Right ventricle myocardium inferior (tissue), 1 donor: ENCODE results near the gene SCLY. TPM values are rescaled to one million over a fixed set of nuclear protein-coding genes. Genes with fewer than 3 reads are reported as not detected.
"Not testable (repeated sequence)": the region's sequence is repeated elsewhere in the genome, so short reads cannot be mapped to it uniquely, and the experiment has no call there.

Experiments used
- ATAC-seq: fragments of 200-7000 bp; cut with Tn5 transposase; one replicate; pipeline ENCODE4 v1.9.1; 2020; ENCODE audit warnings: mild to moderate bottlenecking, moderate library complexity
- DNase-seq: peaks from one replicate; pipeline ENCODE4 v3.0.0; 2021; ENCODE audit errors: missing footprints
- intact Hi-C: fragments of 100-400 bp; cut with DNase I; formaldehyde crosslinking; loops from one replicate; pipeline ENCODE4 v1.11.0; 2022
- total RNA-seq: library from RNA; stranded (reverse); fragmentation: NEBNext Ultra II Directional; extraction: Animal tissue kit (Norgen Biotek cat#: 25700); gene quantifications from one replicate; pipeline ENCODE4 v1.2.1, GENCODE V29; 2021
- donor health status: DM: no; HTN: yes; CAD: no; lungs with severe emphysema.

SCLY gene
- total RNA-seq, 1 donor from 2014 or later = 10.8 TPM

DNA sequence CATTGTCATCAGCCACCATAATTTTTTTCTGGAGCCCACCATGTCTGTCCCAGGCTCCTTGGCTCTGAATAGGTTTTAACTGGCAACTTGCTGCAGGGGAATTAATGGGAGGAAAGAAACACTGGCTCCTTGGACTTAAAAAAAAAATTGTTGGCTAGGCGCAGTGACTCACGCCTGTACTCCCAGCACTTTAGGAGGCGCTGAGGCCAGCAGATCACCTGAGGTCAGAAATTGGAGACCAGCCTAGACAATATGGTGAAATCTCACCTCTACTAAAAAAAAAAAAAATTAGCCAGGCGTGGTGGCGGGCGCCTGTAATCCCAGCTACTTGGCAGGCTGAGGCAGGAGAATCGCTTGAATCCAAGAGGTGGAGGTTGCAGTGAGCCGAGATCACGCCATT is 26.8 kb upstream of the SCLY start:
- ATAC-seq, intact Hi-C loops, DNase-seq: not testable (repeated sequence)

GRCh38 chr2:238038203-238038602 is 22.6 kb upstream of the SCLY start:
- DNase-seq (no peak), ATAC-seq (no peak)
- intact Hi-C loops = no loop called here

- DNase-seq = no peak
- intact Hi-C loops = no loop called here
- no peak for ATAC-seq
Measured at GRCh38 chr2:238039151-238039550, 21.6 kb upstream of the SCLY start.

- intact Hi-C loops = no loop called here
- DNase-seq (no peak), ATAC-seq (no peak)
Measured at GRCh38 chr2:238039985-238040384, 20.8 kb upstream of the SCLY start.

DNA sequence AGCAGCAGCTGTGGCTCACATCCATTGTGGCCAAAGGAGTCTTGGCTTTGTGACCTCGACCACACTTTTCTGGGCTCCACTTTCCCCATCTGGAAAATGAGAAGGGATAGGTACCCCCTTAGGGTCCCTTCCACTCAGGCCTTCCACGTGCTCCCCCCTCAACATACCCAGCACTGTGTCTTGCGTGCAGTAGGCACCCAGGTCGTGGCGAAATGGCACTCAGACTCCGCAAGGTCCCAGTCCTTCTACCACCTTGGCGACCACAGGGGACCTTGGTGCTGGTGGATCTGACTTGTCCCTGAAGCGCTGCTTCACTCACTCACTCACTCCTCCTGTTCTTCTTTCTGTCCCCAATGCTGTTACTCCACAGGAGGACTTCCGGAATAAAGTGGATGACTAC is 19.9 kb upstream of the SCLY start:
- intact Hi-C loops = no loop called here
- DNase-seq (no peak), ATAC-seq (no peak)

GRCh38 chr2:238042090-238042489 is 18.7 kb upstream of the SCLY start:
- intact Hi-C loops = no loop called here
- DNase-seq = no peak
- ATAC-seq = no peak

- DNase-seq (no peak), ATAC-seq (peak; percentile 56)
- intact Hi-C loops = no loop called here
Measured at GRCh38 chr2:238042849-238043584, 17.8 kb upstream of the SCLY start.

DNA sequence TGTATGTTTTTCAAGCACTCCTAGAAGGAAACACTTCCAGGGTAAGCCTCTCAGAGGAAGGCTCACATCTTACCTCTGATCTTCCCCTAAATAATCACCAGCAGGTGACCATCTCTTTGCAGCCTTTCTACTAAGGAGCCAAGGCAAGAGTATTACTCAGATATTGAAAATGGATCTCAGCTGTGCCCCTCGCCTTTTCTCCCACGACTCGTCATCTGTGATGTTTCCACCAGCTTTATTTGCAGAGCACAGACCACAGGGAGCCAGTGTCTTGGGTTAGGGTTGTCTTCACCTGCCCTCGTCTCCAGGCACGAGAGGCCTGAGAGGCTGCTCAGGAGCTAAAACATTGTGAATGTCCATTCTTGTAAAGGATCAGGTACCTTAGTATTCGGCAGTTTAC is 16.9 kb upstream of the SCLY start:
- no peak for ATAC-seq
- DNase-seq = no peak
- intact Hi-C loops = no loop called here

GRCh38 chr2:238045575-238045974 is 15.2 kb upstream of the SCLY start:
- no peak for DNase-seq
- ATAC-seq = no peak

GRCh38 chr2:238046725-238047270 is 14.0 kb upstream of the SCLY start:
- no peak for DNase-seq
- ATAC-seq = no peak
- intact Hi-C loops = no loop called here

More at GRCh38 chr2:238045575-238045974, 15.2 kb upstream of the SCLY start:
- intact Hi-C loops = no loop called here

- ATAC-seq = no peak
- no peak for DNase-seq
- intact Hi-C loops = no loop called here
Measured at GRCh38 chr2:238053191-238053776, 7.5 kb upstream of the SCLY start.

- no peak for ATAC-seq
- intact Hi-C loops = no loop called here
Measured at GRCh38 chr2:238055841-238056240, 5.0 kb upstream of the SCLY start.

DNA sequence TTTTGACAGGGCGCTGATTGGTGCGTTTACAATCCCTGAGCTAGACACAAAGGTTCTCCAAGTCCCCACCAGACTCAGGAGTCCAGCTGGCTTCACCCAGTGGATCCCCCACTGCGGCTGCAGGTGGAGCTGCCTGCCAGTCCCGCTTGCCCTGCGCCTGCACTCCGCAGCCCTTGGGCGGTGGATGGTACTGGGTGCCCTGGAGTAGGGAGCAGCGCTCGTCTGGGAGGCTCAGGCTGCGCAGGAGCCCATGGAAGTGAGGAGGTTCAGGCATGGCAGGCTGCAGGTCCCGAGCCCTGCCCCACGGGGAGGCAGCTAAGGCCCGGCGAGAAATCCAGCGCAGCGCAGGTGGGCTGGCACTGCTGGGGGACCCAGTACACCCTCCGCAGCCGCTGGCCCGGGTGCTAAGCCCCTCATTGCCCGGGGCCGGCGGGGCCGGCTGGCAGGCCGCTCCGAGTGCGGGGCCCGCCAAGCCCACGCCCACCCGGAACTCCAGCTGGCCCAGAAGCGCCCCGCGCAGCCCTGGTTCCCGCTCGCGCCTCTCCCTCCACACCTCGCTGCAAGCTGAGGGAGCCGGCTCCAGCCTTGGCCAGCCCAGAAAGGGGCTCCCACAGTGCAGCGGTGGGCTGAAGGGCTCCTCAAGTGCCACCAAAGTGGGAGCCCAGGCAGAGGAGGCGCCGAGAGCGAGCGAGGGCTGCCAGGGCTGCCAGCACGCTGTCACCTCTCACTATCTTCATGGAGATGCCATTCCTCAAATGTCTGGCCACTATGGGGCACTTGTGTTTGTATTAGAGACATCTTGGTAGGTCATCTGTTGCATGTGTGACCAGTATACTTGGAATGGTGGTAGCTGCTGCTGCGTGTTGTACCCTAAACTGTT is 2.9 kb upstream of the SCLY start:
- intact Hi-C loops, DNase-seq, ATAC-seq: not testable (repeated sequence)

More at GRCh38 chr2:238055841-238056240, 5.0 kb upstream of the SCLY start:
- no peak for DNase-seq

DNA sequence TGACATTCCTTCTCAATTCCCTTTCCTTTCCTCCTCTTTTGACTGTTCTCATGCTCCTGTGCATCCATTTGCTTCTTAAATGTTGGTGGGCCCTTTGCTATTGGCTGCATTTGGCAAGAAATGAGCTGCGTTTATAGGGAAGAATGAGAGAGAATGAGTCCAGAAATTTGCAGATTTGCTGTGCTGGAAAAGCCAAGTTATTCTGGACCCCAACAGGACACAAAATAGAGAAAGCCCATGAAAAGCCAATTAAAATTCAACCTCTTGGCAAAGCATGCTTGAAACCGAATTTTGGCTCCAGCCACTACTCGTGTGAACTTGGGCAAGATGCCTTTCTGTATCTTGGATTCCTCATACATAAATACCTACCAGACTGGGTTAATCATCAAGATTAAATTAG is 1.3 kb upstream of the SCLY start:
- DNase-seq (no peak), ATAC-seq (no peak)
- intact Hi-C loops = no loop called here

DNA sequence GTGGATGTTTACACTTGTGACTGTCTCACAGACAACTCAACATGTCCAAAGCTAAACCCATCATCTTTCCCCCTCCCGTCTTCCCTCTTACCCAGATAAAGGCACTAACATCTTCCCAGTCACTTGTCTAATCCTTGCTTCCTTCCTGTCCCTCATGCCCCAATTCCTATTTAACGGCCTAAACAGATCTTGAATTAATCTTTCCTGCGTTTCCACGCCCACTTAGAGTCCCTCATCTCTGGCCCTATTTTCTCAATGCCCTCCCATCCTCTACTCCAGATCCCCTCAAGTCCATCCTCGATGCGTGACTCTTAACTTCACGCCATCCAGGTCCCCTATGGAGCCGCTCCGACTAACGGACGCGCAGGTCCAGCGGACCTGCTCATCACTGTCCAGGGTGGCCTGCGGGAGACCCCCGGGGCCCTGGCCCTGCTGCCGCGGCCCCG is 682 bp upstream of the SCLY start:
- intact Hi-C loops = loop anchor here (1.0 to 2.0 kb wide), 3 partner anchors 79 to 143 kb away; partner anchors contain the start of genes ILKAP and UBE2F
- no peak for DNase-seq
- no peak for ATAC-seq

DNA sequence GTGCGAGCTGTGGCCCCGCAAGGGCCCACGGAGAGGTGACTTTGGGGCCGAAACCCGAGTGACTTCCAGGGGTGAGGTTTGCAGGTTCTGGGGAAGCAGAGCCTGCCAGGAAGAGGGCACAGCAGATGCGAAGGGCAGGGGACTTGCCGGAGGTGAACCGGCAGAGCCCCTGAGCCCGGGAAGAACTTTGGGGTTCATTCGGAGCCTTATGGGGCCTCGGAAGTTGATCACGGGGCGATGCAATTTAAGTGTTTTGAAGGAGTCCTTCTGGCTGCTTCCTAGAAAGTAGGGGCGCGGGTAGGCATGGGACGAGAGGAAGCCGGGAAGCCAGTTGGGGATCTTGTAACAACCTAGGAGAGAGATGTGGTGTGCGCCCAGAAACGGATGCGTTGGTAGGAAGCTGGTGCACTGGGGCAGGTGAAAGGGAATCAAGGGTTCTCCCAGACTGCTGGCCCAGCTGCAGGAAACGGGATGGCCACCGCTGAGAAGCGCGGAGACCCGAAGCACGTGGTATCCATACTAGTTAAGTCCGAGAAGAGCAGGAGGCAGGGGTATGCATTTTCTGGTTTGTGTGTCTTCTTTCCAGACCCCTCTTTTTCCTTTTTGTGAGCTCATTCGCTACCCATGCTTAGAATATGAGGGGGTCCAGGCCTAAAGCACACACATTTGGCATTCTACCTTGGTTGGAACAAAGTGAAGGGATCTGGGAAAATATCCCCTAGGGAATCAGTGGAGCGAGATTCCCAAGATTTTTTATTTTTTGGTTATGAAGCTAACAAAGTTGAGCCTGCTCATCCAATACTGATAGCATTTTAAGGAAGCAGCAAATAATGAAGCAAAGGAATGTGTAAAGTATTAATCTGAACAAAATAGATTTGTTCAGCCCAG is 758 bp downstream of the SCLY start:
- ATAC-seq (no peak), DNase-seq (no peak)
- intact Hi-C loops = loop anchor here (2.0 kb wide), 2 partner anchors 95 to 141 kb away; partner anchors contain the start of genes ILKAP and UBE2F

DNA sequence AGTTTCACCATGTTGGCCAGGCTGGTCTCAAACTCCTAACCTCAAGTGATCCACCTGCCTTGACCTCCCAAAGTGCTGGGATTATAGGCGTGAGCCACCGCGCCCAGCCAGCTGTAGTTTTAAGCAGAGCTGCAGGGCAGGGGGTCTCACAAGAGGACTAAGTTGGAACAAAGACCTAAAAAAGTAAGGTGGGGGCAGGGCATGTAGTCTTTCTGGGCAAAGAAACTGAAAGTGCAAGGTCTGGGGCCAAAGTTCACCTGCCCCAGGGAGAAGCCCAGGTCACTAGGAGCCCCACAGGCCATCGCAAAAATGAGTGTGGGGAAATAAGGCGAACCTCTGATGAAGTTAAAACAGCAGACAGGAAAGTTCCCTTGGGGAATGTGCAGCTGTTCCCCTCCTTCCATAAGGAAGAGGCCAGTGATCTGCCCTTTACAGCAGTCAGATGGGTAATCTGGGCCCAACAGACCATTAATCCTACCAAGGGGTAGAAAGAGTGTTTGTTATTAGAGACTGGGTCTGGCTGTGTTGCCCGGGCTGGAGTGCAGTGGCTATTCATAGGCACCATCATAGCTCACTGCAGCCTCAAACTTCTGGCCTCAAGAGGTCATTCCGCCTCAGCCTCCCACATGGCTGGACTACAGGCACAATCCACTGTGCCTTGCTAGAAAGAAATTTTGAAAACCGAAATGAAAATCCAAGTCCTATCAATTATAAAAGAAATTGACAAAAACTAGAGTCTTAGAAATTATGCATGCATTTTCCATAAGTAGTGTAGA is 2.8 kb downstream of the SCLY start:
- DNase-seq = no peak
- intact Hi-C loops = no loop called here
- no peak for ATAC-seq
